H1 (cell line): ENCODE measurements around the gene LSM7. TPM values are rescaled to one million over a fixed set of nuclear protein-coding genes. Genes with fewer than 3 reads are reported as not detected.

Experiments
- FOSL1 ChIP-seq: IDR thresholded peaks from 2 replicates; pipeline ENCODE4 v1.6.1; 2011; ENCODE audit warnings: mild to moderate bottlenecking, low read depth, low read length, moderate library complexity; ENCODE audit not compliant: insufficient read depth
- RBBP5 ChIP-seq: IDR thresholded peaks from 2 replicates; pipeline ENCODE4 v1.7.1; 2012; ENCODE audit warnings: low read depth, mild to moderate bottlenecking, inconsistent platforms, low read length, moderate library complexity, borderline replicate concordance
- SP2 ChIP-seq: IDR thresholded peaks from 2 replicates; pipeline ENCODE4 v1.6.1; 2012; ENCODE audit warnings: mild to moderate bottlenecking, low read length, inconsistent platforms
- TCF12 ChIP-seq: IDR thresholded peaks from 2 replicates; pipeline ENCODE4 v1.6.1; 2011; ENCODE audit warnings: low read depth, mild to moderate bottlenecking, low read length
- polyA plus RNA-seq, 7 experiments: library from polyadenylated mRNA; depleted of rRNA in 3 of 7; stranded (reverse) in 5 of 7; unstranded in 2 of 7; fragments of >200 nt in 5 of 7; fragments of 200-250 nt in 2 of 7; gene quantifications; 1 replicate in 5 of 7; 2 replicates in 1 of 7; 4 replicates in 1 of 7; pipeline versions ENCODE4 v1.2.1 to v1.2.3, GENCODE V29; 2011 to 2013; ENCODE audit warnings: missing spikeins in 2 of 7, mixed read lengths in 2 of 7
- total RNA-seq: library from RNA; stranded (reverse); fragmentation: NEBNext Ultra II Directional; extraction: Animal tissue kit (Norgen Biotek cat#: 25700); gene quantifications from 2 replicates; pipeline ENCODE4 v1.2.1, GENCODE V29; 2021

The LSM7 gene
- total and polyA plus RNA-seq, 2 of the 8 experiments (the other 6 are each of a cell fraction or from before 2014, with no cell fraction given) = 228 to 1,335 TPM

GRCh38 chr19:2362970-2363300 lies 34.5 kb upstream of the LSM7 start (continued):
- TF ChIP-seq SP2 = no peak
- TF ChIP-seq RBBP5 = no peak
- TF ChIP-seq TCF12 = no peak
- no peak for TF ChIP-seq FOSL1
